NAMALWA (cell line): Measurements from ENCODE around the gene BAG5.

Source experiments
- DNase-seq: peaks from one replicate; pipeline ENCODE4 v3.0.0-alpha.2; 2015; ENCODE audit warnings: low spot score

Gene BAG5

GRCh38 chr14:103508521-103509329 is 53.7 kb downstream of the BAG5 start:
- DNase-seq, result no peak

GRCh38 chr14:103507751-103508150 is 54.7 kb downstream of the BAG5 start:
- DNase-seq, result no peak
